SK-N-SH (cell line): ENCODE measurements around the gene AFAP1.

Experiments used
- POLR2AphosphoS5 ChIP-seq: IDR thresholded peaks from 2 replicates; pipeline ENCODE4 v1.6.1; 2012; ENCODE audit warnings: low read depth, low read length
- TAF1 ChIP-seq: IDR thresholded peaks from 2 replicates; pipeline ENCODE4 v1.6.1; 2012; ENCODE audit warnings: low read depth, mild to moderate bottlenecking, low read length, moderate library complexity, borderline replicate concordance
- TF ChIP-seq, protein P1 (sequence below): fragments of 200-600 bp; sonication (generic); IDR thresholded peaks from 2 replicates; pipeline ENCODE4 v1.6.1; 2017; ENCODE audit warnings: antibody characterized with exemption, mild to moderate bottlenecking, moderate library complexity
- TF ChIP-seq, protein P2 (sequence below): IDR thresholded peaks from 2 replicates; pipeline ENCODE4 v1.4.0; 2012; ENCODE audit warnings: low read depth, borderline replicate concordance

DNA sequence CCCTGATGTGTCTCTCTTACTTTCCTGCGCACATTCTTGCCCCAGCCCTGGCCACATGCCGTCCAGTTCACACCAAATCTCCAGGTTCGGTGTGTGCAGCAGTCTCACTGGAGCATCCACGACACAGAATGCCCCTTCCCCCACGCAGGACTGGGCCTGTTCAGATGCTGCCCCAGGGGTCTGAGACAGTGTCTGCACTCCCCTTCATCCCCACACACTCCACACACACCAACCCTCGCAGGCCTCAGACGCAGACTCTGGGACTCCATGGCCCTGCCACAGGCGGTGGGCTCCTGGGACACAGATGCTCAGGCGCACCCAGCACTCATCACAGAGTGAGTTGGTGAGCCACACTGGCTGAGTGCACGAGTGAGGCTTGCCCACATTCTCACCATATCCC is 83.9 kb downstream of the AFAP1 start:
- TF ChIP-seq TAF1 (no peak), POLR2AphosphoS5 (no peak)
- TF ChIP-seq, protein P1, sequence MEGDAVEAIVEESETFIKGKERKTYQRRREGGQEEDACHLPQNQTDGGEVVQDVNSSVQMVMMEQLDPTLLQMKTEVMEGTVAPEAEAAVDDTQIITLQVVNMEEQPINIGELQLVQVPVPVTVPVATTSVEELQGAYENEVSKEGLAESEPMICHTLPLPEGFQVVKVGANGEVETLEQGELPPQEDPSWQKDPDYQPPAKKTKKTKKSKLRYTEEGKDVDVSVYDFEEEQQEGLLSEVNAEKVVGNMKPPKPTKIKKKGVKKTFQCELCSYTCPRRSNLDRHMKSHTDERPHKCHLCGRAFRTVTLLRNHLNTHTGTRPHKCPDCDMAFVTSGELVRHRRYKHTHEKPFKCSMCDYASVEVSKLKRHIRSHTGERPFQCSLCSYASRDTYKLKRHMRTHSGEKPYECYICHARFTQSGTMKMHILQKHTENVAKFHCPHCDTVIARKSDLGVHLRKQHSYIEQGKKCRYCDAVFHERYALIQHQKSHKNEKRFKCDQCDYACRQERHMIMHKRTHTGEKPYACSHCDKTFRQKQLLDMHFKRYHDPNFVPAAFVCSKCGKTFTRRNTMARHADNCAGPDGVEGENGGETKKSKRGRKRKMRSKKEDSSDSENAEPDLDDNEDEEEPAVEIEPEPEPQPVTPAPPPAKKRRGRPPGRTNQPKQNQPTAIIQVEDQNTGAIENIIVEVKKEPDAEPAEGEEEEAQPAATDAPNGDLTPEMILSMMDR: no peak
- TF ChIP-seq, protein P2, sequence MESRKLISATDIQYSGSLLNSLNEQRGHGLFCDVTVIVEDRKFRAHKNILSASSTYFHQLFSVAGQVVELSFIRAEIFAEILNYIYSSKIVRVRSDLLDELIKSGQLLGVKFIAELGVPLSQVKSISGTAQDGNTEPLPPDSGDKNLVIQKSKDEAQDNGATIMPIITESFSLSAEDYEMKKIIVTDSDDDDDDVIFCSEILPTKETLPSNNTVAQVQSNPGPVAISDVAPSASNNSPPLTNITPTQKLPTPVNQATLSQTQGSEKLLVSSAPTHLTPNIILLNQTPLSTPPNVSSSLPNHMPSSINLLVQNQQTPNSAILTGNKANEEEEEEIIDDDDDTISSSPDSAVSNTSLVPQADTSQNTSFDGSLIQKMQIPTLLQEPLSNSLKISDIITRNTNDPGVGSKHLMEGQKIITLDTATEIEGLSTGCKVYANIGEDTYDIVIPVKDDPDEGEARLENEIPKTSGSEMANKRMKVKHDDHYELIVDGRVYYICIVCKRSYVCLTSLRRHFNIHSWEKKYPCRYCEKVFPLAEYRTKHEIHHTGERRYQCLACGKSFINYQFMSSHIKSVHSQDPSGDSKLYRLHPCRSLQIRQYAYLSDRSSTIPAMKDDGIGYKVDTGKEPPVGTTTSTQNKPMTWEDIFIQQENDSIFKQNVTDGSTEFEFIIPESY: no peak
